Measurements from ENCODE around the gene ATP1B3.
"Not testable (repeated sequence)": the region's sequence is repeated elsewhere in the genome, so short reads cannot be mapped to it uniquely, and the experiment has no call there.

Gene ATP1B3

GRCh38 chr3:141878817-141879216, 2.4 kb downstream of the ATP1B3 start:
- no peak overlapping the region for H2BK5ac ChIP-seq (ENCODE audit: low read length)
- peaks cover 8% of the 10 kb centered on the region for H3K79me1 ChIP-seq (ENCODE audit: low read length)
- no peak overlapping the region for H3K23ac ChIP-seq (ENCODE audit: low read length)
- H3K4me2 ChIP-seq (ENCODE audit: low read length): peak overlapping the region; percentile 23
- H2AK5ac ChIP-seq (ENCODE audit: low read length): no peak overlapping the region
- peak overlapping the region; percentile 41 for H3K9ac ChIP-seq (ENCODE audit: low read length)
- peaks cover 2% of the 10 kb centered on the region for H3K4me1 ChIP-seq (ENCODE audit: control insufficient read depth, low read depth, low read length)
- H4K8ac ChIP-seq (ENCODE audit: low read depth, low read length): no peak overlapping the region
- no peak for DNase-seq
- no peak overlapping the region for H4K5ac ChIP-seq (ENCODE audit: low read length)
- peak overlapping the region; percentile 35 for H3K56ac ChIP-seq (ENCODE audit: low read length)
- no peak overlapping the region for H3K18ac ChIP-seq (ENCODE audit: low read length)
- H3K27me3 ChIP-seq (ENCODE audit: insufficient read depth, low read length, poor library complexity): no peaks in the 10 kb centered on the region
- H2BK120ac ChIP-seq (ENCODE audit: low read depth, low read length): no peak overlapping the region
- no peak overlapping the region for H3K27ac ChIP-seq (ENCODE audit: low read depth, low read length)
- no peak overlapping the region for H3K4ac ChIP-seq (ENCODE audit: low read depth, low read length)
- H2BK15ac ChIP-seq (replicated peaks; ENCODE audit: low read depth): no peak overlapping the region
- WGBS (ENCODE audit: extremely low coverage, insufficient coverage, low lambda C conversion rate): no CpG with 5 or more reads among the region's 2 CpGs
- no peak overlapping the region for H3K4me3 ChIP-seq (ENCODE audit: low read length)
- H3K36me3 ChIP-seq (ENCODE audit: control insufficient read depth, insufficient read depth, low read length): no peaks in the 10 kb centered on the region
- peaks cover 56% of the 10 kb centered on the region for H3K79me2 ChIP-seq (ENCODE audit: control insufficient read depth, insufficient read depth, low read length)

GRCh38 chr3:141881702-141882101, 5.3 kb downstream of the ATP1B3 start:
- peaks cover 79% of the 10 kb centered on the region for H3K79me2 ChIP-seq (ENCODE audit: control insufficient read depth, insufficient read depth, low read length)
- H3K4ac ChIP-seq (ENCODE audit: low read depth, low read length): no peak overlapping the region
- H2BK15ac ChIP-seq (replicated peaks; ENCODE audit: low read depth): no peak overlapping the region
- DNase-seq: no peak
- peaks cover 18% of the 10 kb centered on the region for H3K79me1 ChIP-seq (ENCODE audit: low read length)
- no peaks in the 10 kb centered on the region for H3K27me3 ChIP-seq (ENCODE audit: insufficient read depth, low read length, poor library complexity)
- no peak overlapping the region for H3K9ac ChIP-seq (ENCODE audit: low read length)
- no peak overlapping the region for H2BK120ac ChIP-seq (ENCODE audit: low read depth, low read length)
- no peak overlapping the region for H3K18ac ChIP-seq (ENCODE audit: low read length)
- no CpG with 5 or more reads among the region's 4 CpGs for WGBS (ENCODE audit: extremely low coverage, insufficient coverage, low lambda C conversion rate)
- H3K4me2 ChIP-seq (ENCODE audit: low read length): no peak overlapping the region
- no peak overlapping the region for H4K8ac ChIP-seq (ENCODE audit: low read depth, low read length)
- peaks cover 2% of the 10 kb centered on the region for H3K4me1 ChIP-seq (ENCODE audit: control insufficient read depth, low read depth, low read length)
- H4K5ac ChIP-seq (ENCODE audit: low read length): no peak overlapping the region
- H3K27ac ChIP-seq (ENCODE audit: low read depth, low read length): no peak overlapping the region
- no peak overlapping the region for H3K23ac ChIP-seq (ENCODE audit: low read length)
- no peaks in the 10 kb centered on the region for H3K36me3 ChIP-seq (ENCODE audit: control insufficient read depth, insufficient read depth, low read length)
- no peak overlapping the region for H3K4me3 ChIP-seq (ENCODE audit: low read length)
- no peak overlapping the region for H2AK5ac ChIP-seq (ENCODE audit: low read length)
- no peak overlapping the region for H3K56ac ChIP-seq (ENCODE audit: low read length)
- no peak overlapping the region for H2BK5ac ChIP-seq (ENCODE audit: low read length)

- H2BK120ac ChIP-seq (ENCODE audit: low read depth, low read length): no peak overlapping the region
Observed at GRCh38 chr3:141887051-141887450, 10.6 kb downstream of the ATP1B3 start.

DNA sequence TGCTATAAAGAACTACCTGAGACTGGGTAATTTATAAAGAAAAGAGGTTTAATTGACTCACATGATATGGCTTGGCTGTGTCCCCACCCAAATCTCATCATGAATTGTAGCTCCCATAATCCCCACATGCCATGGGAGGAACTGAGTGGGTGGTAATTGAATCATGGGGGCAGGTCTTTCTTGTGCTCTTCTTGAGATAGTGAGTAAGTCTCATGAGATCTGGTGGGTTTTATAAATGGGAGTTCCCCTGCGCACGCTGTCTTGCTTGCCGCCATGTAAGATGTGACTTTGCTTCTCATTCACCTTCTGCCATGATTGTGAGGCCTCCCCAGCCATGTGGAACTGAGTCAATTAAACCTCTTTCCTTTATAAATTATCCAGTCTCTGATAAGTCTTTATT, 12.1 kb downstream of the ATP1B3 start:
- not testable (repeated sequence) for H3K4me1 ChIP-seq (ENCODE audit: control insufficient read depth, low read depth, low read length); H3K56ac ChIP-seq (ENCODE audit: low read length); H4K8ac ChIP-seq (ENCODE audit: low read depth, low read length); H3K27me3 ChIP-seq (ENCODE audit: insufficient read depth, low read length, poor library complexity); H3K9ac ChIP-seq (ENCODE audit: low read length); H3K23ac ChIP-seq (ENCODE audit: low read length); H3K4me3 ChIP-seq (ENCODE audit: low read length); H3K27ac ChIP-seq (ENCODE audit: low read depth, low read length); H2AK5ac ChIP-seq (ENCODE audit: low read length); H2BK5ac ChIP-seq (ENCODE audit: low read length); H3K4me2 ChIP-seq (ENCODE audit: low read length); H2BK120ac ChIP-seq (ENCODE audit: low read depth, low read length); H2BK15ac ChIP-seq (replicated peaks; ENCODE audit: low read depth); H3K18ac ChIP-seq (ENCODE audit: low read length); DNase-seq; H4K5ac ChIP-seq (ENCODE audit: low read length); H3K4ac ChIP-seq (ENCODE audit: low read depth, low read length); H3K36me3 ChIP-seq (ENCODE audit: control insufficient read depth, insufficient read depth, low read length)
- WGBS (ENCODE audit: extremely low coverage, insufficient coverage, low lambda C conversion rate): no CpG with 5 or more reads among the region's 3 CpGs
- Histone ChIP-seq H3K79me2 (ENCODE audit: control insufficient read depth, insufficient read depth, low read length) (peaks cover 58% of the 10 kb centered on the region), H3K79me1 (ENCODE audit: low read length) (peaks cover 10% of the 10 kb centered on the region)

More at GRCh38 chr3:141887051-141887450, 10.6 kb downstream of the ATP1B3 start:
- H3K27me3 ChIP-seq (ENCODE audit: insufficient read depth, low read length, poor library complexity): no peaks in the 10 kb centered on the region
- no peak overlapping the region for H3K4me2 ChIP-seq (ENCODE audit: low read length)
- H2AK5ac ChIP-seq (ENCODE audit: low read length): no peak overlapping the region
- H3K4me1 ChIP-seq (ENCODE audit: control insufficient read depth, low read depth, low read length): no peaks in the 10 kb centered on the region
- H2BK5ac ChIP-seq (ENCODE audit: low read length): no peak overlapping the region
- no peak overlapping the region for H3K18ac ChIP-seq (ENCODE audit: low read length)
- no peak overlapping the region for H3K4me3 ChIP-seq (ENCODE audit: low read length)
- no peaks in the 10 kb centered on the region for H3K36me3 ChIP-seq (ENCODE audit: control insufficient read depth, insufficient read depth, low read length)
- H3K56ac ChIP-seq (ENCODE audit: low read length): no peak overlapping the region
- H4K5ac ChIP-seq (ENCODE audit: low read length): no peak overlapping the region
- peaks cover 11% of the 10 kb centered on the region for H3K79me1 ChIP-seq (ENCODE audit: low read length)
- H3K4ac ChIP-seq (ENCODE audit: low read depth, low read length): no peak overlapping the region
- no peak overlapping the region for H2BK15ac ChIP-seq (replicated peaks; ENCODE audit: low read depth)
- H3K23ac ChIP-seq (ENCODE audit: low read length): no peak overlapping the region
- no peak overlapping the region for H3K27ac ChIP-seq (ENCODE audit: low read depth, low read length)
- H3K9ac ChIP-seq (ENCODE audit: low read length): no peak overlapping the region
- DNase-seq: no peak
- H4K8ac ChIP-seq (ENCODE audit: low read depth, low read length): no peak overlapping the region
- WGBS (ENCODE audit: extremely low coverage, insufficient coverage, low lambda C conversion rate): no CpG with 5 or more reads among the region's 5 CpGs
- H3K79me2 ChIP-seq (ENCODE audit: control insufficient read depth, insufficient read depth, low read length): peaks cover 63% of the 10 kb centered on the region

DNA sequence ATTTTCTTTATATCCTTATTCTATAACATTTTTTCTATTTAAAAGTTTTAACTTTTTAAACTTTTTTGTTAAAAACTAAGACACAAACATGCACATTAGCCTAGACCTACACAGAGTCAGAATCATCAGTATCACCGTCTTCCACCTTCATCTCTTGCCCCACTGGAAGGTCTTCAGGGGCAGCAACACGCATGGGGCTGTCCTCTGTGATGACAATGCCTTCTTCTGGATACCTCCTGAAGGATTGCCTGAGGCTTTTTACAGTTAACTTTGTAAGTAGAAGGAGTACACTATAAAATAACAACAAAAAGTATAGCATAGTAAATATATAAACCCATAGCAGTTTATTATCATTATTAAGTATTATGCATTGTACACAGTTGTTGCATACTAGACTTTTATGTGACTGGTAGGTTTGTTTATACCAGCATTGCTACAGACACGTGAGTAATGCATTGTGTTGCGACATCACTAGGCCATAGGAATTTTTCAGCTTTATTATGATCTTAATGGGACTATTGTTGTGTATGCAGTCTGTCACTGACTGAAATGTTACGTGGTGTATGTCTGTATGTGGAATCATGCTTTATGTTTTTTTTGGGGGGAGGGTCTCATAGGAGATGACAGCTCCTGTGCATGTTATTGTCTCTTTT, 18.2 kb downstream of the ATP1B3 start:
- Histone ChIP-seq H3K18ac (ENCODE audit: low read length) (no peak overlapping the region), H4K5ac (ENCODE audit: low read length) (no peak overlapping the region), H3K27ac (ENCODE audit: low read depth, low read length) (no peak overlapping the region)

DNA sequence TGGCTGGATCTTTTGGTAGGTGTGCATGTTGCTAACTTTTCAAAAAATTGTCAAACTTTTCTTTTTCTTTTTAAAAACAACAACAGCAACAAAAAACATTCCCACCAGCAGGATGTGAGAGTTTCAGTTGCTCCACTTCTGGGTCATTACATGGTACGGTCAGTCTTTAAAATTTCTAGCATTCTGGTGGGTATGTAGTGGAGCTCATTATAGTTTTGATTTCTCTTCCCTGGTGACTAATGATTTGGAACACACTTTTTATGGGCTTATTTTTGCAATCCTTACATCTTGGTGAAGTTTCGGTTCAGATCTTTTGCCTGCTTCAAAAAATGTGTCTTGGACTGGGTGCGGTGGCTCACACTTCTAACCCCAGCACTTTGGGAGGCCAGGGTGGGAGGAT, 19.3 kb downstream of the ATP1B3 start:
- no peak overlapping the region for H3K56ac ChIP-seq (ENCODE audit: low read length)
- no peak overlapping the region for H3K4ac ChIP-seq (ENCODE audit: low read depth, low read length)
- H3K4me1 ChIP-seq (ENCODE audit: control insufficient read depth, low read depth, low read length): no peaks in the 10 kb centered on the region
- H4K8ac ChIP-seq (ENCODE audit: low read depth, low read length): no peak overlapping the region
- no peak overlapping the region for H4K5ac ChIP-seq (ENCODE audit: low read length)
- no peak overlapping the region for H3K18ac ChIP-seq (ENCODE audit: low read length)
- H3K4me2 ChIP-seq (ENCODE audit: low read length): no peak overlapping the region
- no peak overlapping the region for H3K9ac ChIP-seq (ENCODE audit: low read length)
- no peak overlapping the region for H3K27ac ChIP-seq (ENCODE audit: low read depth, low read length)
- no peak overlapping the region for H2BK15ac ChIP-seq (replicated peaks; ENCODE audit: low read depth)
- no peak overlapping the region for H3K23ac ChIP-seq (ENCODE audit: low read length)
- H2AK5ac ChIP-seq (ENCODE audit: low read length): no peak overlapping the region
- WGBS (ENCODE audit: extremely low coverage, insufficient coverage, low lambda C conversion rate): no CpG with 5 or more reads among the region's 3 CpGs
- H2BK120ac ChIP-seq (ENCODE audit: low read depth, low read length): no peak overlapping the region
- peaks cover 31% of the 10 kb centered on the region for H3K79me2 ChIP-seq (ENCODE audit: control insufficient read depth, insufficient read depth, low read length)
- H3K36me3 ChIP-seq (ENCODE audit: control insufficient read depth, insufficient read depth, low read length): no peaks in the 10 kb centered on the region
- no peaks in the 10 kb centered on the region for H3K27me3 ChIP-seq (ENCODE audit: insufficient read depth, low read length, poor library complexity)
- DNase-seq: no peak
- H3K4me3 ChIP-seq (ENCODE audit: low read length): no peak overlapping the region
- H2BK5ac ChIP-seq (ENCODE audit: low read length): no peak overlapping the region
- peaks cover 11% of the 10 kb centered on the region for H3K79me1 ChIP-seq (ENCODE audit: low read length)

More for the DNA sequence above, 18.2 kb downstream of the ATP1B3 start:
- Histone ChIP-seq H3K9ac (ENCODE audit: low read length) (no peak overlapping the region), H3K36me3 (ENCODE audit: control insufficient read depth, insufficient read depth, low read length) (no peaks in the 10 kb centered on the region), H3K4me3 (ENCODE audit: low read length) (no peak overlapping the region), H3K27me3 (ENCODE audit: insufficient read depth, low read length, poor library complexity) (no peaks in the 10 kb centered on the region), H2BK5ac (ENCODE audit: low read length) (no peak overlapping the region), H3K79me2 (ENCODE audit: control insufficient read depth, insufficient read depth, low read length) (peaks cover 27% of the 10 kb centered on the region), H2BK15ac (replicated peaks; ENCODE audit: low read depth) (no peak overlapping the region), H3K23ac (ENCODE audit: low read length) (no peak overlapping the region), H2BK120ac (ENCODE audit: low read depth, low read length) (no peak overlapping the region), H3K4me1 (ENCODE audit: control insufficient read depth, low read depth, low read length) (no peaks in the 10 kb centered on the region), H2AK5ac (ENCODE audit: low read length) (no peak overlapping the region), H3K4ac (ENCODE audit: low read depth, low read length) (no peak overlapping the region), H3K56ac (ENCODE audit: low read length) (no peak overlapping the region), H3K79me1 (ENCODE audit: low read length) (peaks cover 8% of the 10 kb centered on the region), H4K8ac (ENCODE audit: low read depth, low read length) (no peak overlapping the region), H3K4me2 (ENCODE audit: low read length) (no peak overlapping the region)
- no peak for DNase-seq
- WGBS (ENCODE audit: extremely low coverage, insufficient coverage, low lambda C conversion rate): no CpG with 5 or more reads among the region's 5 CpGs

Measured in mesendoderm (in vitro differentiated cells).